Embryonic facial prominence (tissue), 1 donor: ENCODE results near the gene JAKMIP2.

Experiments
- DNase-seq: peaks from one replicate; pipeline ENCODE4 v3.0.0-alpha.2; 2016; ENCODE audit errors: extremely low spot score

The JAKMIP2 gene

DNA sequence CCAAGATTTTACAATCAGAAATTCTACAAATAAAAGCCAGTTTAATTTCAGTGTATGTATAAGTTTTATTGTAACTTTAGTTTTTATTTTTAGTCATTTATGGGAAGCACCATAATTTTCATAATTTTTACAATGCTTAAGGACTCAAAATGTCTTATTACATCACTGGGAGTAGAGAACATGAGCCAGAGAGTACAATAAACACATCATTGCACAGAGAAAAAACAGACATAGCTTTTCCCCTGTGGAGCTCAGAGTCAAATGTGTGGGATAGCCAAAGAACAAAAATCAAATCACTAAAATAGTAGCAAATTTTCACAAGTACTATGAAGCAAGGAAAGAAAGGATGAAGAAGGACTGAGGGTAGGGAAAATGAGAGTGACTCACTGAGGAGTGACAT is 5.5 kb upstream of the JAKMIP2 start:
- no peak for DNase-seq

DNA sequence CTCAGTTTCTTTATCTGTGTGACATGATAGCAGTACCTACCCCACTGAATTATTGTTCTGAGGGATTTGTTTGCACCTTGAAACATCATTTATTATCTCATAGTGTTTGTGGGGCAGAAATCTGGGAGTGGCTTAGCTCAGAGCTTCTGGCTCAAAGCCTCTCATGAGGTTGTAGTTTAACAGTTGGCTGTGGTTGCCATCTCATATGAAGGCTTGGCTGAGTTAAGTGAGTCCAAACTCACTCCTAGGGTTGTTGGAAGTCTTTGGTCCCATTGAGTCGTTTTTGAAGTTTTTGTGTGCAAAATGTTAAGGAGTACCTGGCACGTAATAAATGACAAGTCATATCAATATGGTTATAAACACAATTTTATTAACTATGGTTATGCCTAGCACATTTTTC is 3.6 kb upstream of the JAKMIP2 start:
- DNase-seq, result no peak

DNA sequence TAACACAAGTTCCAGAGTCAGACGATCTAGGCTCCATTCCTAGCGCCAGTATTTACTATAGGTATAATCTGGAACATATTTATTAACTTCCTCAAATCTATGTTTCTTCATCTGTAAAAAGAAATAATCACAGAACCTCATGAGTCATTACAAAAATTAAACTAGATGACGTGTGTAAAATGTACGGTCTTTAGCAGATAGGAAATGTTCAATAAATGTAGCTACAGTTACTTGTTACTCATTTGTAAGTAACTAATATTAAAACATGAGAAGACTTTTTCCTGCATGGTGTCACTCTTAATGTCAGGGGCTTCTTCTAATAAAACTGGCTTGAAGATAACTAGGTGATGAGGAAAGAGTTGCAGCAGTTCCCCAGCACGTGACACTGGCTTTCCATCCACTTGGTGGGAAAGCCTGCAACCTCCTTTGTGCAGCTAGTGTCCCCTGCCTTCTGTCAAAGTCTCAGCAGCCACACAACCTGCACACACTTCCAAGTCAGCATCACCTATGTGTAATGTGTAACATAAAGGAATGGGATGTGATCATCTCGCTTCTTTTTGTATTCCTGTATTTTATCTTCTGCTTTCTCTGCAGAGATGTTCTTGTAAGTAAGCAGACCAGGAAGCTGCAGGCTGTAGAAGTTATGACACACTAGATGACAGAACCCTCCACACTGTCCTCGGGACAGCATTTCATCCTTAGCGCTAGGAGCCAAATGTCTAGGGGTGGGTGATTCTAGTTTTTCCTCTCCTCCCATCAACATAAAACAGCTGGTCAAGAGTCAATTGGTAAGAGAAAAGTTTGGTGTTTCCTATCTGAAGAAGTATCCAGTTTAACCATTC is 1.8 kb upstream of the JAKMIP2 start:
- DNase-seq, result no peak

DNA sequence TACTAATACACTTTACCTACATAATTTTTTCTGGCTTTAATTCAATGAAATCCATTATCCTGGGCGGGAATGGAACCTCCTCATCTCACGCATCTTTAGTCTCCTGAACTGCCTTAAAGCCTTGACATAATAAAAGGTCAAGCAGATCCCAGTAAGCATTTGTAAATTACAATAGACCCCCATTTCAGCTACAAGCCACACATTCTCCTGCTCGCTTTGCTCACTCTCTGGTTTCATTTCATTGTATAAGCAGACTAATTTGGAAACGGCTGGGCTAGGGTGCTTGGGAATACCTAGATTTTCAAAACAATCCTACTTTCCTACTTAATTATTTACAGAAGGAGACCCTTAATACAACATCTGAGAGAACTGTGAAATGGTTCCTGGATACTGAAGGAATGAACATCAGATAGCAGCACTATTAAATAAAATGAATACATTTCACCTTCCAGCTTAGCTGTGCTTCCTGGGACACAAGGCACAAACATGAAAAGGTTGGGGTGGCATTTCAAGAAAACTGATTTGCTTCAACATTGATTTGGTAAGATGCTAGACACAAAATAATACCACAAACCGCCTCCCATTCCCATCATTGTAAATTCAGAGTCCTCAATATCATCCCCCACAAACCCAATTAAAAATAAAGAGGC is 1.5 kb downstream of the JAKMIP2 start:
- no peak for DNase-seq

DNA sequence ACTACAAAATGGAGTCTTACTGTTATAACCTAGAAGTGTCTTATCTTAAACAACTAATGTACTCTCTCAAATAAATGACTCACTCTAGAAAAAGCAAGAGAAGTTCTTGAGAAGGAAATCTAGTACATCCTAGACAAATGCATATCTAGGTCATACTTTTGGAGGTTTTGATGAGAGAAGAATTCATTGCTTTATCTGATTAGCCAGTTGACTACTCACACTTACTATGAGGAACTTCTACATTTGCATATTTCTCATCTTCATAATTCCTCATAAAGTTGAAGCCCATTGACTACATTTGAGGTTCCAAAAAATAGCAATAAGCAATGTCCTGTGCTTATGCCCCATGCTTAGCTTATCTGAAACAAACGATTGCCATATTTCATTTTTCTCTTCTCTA is 2.8 kb downstream of the JAKMIP2 start:
- no peak for DNase-seq

DNA sequence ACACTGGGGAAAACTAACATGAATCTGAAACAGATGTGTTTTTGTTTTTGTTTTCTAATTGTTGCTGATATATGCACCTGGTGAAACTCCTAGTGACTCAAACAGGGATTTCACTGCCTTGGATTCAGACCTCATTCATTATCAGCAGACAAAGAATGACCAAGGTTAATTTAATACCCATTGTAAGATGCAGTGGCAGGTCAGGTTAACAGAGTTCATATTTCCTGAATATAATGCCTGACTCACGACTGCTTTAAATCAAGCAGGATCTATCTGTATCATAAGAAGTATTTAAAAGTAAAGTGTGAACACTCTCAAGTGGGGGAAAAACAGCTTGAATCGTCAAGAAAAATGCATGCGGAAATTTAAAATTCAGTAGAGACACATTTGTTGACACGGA is 5.5 kb downstream of the JAKMIP2 start:
- no peak for DNase-seq

DNA sequence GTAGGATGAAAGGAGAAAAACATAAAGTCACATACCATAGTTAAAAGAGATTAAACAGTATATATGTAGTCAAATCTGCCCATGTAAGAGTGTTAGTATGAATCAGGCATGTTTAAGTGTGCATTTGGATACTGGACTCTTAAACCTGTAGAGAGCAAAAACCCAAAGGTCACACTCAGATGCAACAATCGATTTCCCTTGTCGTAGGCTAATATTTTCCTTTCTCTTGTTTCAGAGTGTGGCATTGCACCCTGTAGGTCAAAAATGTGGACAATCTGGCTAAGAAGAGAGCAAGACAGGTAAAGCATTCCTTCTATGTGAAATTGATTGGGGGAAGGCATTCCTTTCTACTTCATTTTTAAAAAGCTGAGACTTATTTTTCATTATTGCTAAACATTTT is 8.9 kb downstream of the JAKMIP2 start:
- no peak for DNase-seq

DNA sequence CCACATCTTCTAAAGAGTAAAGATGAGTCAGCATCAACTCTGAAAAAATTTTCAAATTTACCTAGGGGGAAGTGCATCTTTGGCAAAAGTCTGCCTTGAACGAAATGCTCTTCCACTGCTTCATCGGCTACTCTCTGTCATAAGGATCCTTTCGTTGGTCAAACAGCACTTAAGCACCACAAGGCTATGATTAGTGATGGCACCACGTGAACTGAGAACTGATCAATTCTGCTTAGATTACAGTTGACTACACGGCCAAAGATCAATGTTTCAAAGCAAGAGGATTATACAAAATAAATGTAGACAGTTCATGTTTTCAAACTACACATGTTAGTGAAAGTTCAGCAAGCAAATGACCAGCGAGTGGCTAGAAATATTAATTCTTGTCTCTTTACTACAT is 9.4 kb downstream of the JAKMIP2 start:
- DNase-seq, result no peak

DNA sequence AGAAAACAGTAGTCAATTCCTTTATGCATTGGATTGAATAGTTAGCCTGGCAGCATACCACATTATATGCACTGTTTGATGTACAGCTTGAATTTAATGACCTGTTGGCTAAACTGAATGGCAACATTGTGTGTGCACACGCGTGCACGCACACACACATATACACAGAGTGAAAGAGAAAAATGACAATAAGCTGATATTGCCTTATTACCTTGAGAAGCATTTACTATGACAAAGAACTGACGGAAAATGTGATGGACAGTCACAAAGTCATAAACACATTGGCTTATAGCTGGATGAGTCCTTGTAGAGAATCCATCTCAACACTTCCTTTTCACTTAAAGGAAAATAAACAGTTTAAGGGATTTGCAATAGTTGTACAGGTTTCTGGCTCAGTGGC is 15.5 kb downstream of the JAKMIP2 start:
- DNase-seq, result no peak

DNA sequence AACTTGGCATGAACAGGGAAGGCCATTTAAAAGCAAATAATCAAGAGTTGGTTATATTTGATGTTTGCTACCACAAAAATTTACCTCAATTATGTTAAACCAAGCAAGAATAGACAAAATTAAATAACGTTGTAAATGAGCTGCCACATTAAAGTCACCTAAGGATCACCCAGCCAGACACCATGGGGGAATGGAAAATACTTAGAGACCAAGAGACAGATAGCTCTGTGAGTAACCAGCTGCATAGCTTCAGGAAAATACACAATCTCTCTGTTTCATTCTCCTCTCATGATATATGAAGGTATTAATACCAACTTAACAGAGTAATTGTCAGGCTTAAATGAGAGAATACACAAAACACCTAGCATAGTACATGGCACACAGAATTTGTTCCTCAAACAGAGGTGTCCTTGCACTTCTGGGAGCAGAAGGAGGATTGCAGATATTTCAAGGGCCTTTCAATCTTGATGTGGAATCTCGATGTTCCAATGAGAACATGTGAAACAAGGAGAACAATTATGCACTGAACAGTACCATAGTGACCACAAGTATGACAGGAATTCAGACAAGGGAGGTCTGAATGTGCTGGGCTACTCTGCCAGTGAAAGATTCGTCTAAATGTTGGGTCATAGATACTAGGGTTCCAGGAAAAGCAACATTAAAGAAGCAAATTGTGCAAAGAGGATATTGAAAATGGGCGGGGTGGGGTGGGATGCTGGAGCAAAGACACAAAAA is 18.6 kb downstream of the JAKMIP2 start:
- DNase-seq, result no peak

DNA sequence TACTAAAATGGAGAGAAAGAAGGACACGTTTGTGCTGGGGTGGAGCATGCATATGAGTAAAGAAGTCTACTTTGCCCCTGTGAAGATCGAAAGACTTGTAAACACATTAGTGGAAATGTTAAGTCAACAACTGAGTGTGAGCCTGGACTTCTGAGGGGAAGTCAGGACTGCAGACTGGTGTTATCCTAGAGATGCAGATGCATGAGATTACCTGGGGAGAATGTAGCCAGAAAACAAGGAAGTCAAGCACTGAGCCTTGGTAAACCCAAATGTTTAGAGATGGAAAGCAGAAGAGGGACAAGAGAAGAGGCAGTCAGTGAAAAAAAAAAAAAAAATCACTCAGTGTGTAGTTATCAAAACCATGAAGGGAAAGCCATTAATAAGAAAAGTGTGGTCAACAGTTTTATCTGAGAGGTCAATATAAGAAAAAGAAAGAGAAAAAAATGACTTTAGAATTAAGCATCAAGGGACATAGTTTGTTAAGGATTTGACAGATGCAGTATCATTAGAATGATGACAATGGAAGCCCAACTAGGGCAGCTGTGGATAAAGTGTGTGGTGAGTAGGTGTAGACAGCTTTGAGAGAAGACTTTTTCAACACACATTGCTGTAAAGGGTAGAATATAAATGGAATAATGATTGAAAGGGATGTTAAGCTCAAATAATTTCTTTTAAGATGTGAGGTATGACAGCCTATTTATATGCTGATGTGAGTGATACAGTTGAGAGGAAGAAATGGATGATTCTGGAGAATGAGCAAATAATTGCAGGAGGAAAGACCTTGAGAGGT is 22.2 kb downstream of the JAKMIP2 start:
- no peak for DNase-seq

DNA sequence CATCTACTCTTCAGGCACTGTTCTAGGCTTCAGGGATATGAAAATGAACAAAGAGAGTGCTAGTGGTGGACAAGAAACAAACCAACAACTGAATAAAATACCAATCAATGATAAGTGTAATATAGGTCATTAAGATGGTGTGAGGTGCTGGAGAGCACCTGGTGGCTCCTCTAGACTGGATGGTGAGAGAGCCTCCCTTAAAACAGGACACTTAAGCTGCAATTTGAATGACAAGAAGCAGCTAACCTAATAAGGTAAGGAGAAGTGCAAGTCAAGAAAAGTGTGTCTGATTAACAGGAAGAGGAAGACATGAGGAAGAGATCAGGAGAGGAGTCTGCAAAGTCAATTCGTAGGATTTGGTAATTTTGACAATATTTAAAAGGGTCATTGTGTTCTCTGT is 23.1 kb downstream of the JAKMIP2 start:
- DNase-seq, result no peak

DNA sequence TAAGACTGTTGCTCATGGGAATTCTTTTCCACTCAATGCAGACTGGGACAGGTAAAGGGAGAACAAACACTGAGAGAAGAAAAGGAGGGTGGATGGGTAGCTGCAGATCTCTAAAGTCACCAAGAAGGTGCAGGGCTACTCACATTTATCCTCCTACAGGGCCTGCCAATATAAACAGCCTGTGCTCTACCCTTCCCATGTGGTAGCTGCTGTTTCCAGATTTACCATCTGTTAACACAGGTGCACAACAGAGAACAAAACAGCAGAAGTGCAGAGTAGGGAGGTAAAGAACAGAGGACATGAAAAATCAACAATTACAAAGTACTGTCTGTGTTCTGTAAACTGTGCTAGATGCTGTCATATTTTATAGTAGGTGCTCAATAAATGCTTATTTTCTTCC is 26.0 kb downstream of the JAKMIP2 start:
- no peak for DNase-seq

DNA sequence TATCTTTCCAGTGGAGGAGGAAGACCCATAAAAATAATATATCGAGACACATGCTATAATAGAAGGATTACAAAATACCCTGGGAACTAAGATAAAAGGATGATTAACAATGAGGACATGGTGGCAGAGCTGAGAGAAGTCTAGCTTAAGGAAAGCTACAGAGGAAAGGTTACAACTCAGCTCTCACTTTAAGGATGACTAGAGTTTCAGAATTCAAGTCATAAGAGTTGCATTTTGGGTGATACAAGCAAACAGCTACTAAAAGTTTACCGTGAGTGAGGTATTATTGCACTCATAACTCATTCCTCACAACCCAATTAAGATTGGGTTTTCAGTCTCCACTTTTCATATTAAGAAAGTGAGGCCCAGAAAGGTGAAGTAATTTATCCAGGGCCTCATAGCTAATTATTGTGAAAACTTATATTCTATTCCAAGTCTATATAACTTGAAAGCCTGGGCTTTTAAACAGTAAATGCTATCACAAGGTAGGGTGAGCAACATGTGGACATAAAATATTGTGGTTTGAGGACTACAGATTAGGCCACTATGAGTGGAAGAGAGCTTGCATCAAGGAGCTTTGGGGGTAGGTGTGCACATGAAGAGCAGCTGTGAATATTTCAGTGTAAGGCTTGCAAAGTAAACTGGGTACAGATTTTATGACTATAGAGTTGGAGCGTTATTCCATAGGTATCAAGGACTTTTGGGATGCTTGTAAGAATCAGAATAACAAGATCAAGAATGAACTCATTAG is 28.0 kb downstream of the JAKMIP2 start:
- no peak for DNase-seq

DNA sequence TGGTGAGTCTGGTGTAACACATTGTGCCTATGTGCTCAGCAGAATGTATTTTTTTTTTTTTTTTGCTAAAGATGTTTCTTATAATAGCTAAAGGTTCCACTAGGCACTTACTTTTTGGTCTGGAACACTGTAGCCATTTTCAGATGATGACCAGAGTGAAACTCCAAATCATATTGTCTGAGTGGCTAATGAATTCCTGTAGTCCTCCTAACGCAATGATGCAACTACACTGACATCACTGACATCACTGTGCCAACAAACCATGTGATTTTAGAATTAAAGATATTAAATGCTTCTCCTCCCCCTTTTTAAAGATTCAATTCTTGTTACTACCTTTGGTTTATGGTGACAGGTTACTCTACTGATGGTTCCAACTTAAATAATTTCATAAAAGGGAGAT is 28.8 kb downstream of the JAKMIP2 start:
- no peak for DNase-seq

DNA sequence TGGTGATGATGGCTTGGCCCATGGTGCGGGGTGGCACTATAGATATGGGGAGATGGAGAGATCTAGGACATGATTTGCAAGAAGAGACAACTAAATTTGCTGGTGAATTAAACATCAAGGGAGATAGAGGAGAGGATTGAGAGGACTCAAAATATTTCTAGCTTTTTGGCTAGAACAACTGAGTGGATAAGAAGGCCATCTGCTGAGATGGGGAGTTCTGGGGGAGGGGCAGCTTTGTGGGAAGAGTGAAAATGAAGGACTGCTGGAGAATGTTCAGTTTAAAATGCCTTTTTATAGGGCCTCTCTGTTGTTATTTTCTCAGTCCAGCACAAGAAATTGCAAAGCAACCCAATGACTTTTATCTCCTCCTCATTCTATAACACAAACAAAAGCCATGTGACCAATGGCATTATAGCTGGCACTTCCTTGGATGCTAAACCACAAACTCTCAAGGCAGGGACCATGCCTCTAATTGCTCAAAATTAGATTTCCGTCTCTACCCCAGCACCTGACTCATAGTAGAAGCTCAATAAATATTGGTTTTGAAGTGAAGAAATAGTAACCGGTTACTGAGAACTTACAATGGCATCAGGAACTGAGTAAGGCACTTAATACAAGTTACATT is 29.8 kb downstream of the JAKMIP2 start:
- DNase-seq, result no peak

DNA sequence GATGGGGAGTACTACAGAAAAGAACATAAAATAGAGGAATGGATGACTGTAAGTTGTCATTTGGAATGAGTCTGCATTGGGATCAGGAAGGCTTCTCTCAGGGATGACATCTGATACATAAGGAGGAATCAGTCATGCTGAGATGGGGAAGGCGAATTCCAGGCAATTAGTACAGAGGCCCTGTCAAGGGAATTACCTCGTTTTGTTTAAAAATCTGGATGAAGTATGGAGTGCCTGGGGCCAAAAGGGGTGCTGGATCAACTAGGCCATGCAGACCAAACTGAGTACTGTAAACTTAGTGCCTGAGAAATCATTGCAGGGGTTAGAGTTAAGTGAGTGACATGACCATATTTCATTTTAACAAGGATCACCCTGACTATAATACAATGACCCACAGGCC is 30.5 kb downstream of the JAKMIP2 start:
- DNase-seq, result no peak

DNA sequence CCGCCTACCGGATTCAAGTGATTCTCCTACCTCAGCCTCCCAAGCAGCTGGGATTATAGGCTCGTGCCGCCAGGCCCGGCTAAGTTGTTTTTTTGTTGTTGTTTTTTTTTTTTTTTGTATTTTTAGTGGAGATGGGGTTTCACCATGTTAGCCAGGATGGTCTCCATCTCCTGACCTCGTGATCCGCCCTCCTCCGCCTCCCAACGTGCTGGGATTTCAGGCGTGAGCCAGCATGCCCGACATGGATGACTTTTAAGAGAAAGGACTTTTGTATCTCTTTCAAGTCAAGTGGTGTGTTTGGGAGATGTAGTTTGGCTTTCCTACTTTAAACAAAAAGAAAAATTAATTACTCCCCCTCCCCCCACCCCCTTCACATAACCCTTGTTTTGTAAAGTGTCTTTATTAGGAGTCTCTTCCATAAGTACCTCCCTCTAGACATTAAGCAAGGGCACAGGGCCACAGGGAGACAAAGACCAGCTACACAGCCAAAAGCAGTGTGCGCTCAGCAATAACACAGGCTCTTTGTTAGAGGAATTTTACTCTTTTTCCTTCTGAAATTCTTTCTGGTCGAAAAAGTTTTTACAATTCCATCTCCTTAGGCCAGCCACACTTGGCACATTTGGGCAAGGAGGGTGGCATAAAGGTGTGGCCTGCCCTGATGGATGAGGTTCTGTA is 31.2 kb downstream of the JAKMIP2 start:
- DNase-seq, result no peak

DNA sequence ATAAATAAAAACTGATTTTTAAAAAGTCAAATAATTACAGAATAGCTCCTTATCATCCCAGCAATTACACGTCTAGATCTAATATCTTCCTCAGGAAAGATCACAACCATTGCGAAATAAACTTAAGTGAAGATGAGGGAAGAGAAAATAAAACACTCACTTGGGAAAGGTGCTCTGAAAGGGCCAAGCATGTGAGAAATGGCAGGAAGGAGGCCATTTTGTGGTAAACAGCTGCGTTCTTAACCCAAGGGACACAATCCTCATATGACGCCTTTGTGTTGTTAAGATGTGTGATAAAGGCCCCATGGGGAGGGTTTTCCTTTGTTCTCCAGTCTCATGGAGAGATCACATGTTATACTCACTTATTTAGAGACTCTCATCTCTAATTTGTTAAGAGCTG is 32.5 kb downstream of the JAKMIP2 start:
- DNase-seq, result no peak

DNA sequence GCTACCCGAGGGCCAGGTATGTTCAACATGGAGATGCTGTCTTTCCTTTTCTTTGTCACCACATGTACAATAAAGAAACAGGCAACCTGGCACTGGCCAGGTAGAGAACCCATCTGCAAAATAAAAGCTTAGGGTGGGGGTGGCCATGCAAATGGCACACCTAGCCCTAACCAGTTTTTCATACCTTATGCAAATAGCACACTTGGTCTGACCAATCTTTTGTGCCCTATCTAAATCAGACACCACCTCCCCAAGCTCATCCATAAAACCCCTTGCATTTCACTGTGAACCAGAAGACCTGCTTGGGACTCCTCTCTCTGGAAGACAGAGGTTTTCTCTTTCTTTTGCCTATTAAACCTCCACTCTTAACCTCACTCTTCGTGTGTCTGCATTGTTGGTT is 33.9 kb downstream of the JAKMIP2 start:
- no peak for DNase-seq
